GM21528 (cell line): ENCODE measurements around the gene PREX1.

ENCODE experiments used
- ATAC-seq: cut with Tn5 transposase; IDR thresholded peaks from one replicate; pipeline ENCODE4 v1.9.1; 2021; ENCODE audit warnings: mild to moderate bottlenecking, moderate library complexity; ENCODE audit not compliant: unreplicated experiment, low FRiP score

Gene PREX1

DNA sequence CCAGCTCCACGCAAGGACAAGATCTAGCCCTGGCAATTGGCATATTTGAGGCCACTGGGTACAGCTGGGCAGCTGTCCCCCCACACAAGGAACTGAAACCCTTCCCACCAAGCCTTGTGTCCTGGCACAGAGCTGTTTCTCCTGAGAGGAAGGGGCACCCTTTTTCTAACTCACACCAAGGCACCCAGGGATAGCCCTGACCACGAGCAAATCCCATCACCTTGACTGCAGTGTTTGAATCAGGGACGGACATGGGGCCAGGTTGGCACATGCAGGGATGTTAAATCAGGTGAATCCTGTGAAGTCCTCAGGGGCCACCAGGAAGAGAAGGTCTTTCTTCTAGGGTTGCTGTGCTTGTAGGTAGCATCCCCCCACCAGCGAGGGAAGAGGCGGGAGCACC lies 246.6 kb downstream of the PREX1 start:
- no peak for ATAC-seq

GRCh38 chr20:48578397-48579098 lies 249.3 kb downstream of the PREX1 start:
- no peak for ATAC-seq

DNA sequence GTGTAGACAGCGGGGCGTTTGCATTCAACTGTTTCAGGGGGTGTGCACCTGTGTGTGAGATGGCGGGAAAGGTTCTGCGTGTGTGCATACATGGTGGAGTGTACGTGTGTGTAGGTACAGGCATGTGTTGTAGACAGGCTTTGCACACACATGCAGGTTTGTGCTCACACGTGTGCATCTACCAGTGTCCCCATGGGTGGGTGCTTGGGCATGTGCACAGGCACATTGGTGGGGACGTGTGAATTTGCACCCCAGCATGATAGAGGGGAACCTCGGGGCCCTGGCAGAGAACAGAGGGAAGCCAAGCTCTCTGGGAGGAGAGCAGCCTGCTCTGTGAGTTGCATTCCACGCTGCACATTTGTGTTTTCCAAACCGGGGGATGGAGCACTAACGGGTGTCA lies 250.2 kb downstream of the PREX1 start:
- no peak for ATAC-seq

- ATAC-seq, result no peak
Measured at GRCh38 chr20:48574383-48574782, 253.4 kb downstream of the PREX1 start.
